Stimulated activated CD4-positive, alpha-beta T cell treated with anti-CD3 and anti-CD28 coated beads, Interleukin-1b, Interleukin-23, amount 100 ng/mL, for 24 hours (primary cell): ENCODE data around the gene ANKAR.
"Not testable (repeated sequence)": the region's sequence is repeated elsewhere in the genome, so short reads cannot be mapped to it uniquely, and the experiment has no call there.

ENCODE experiments used
- DNase-seq, 4 experiments: peaks; one replicate each; pipeline ENCODE4 v3.0.0-alpha.2; 2020; ENCODE audit warnings: low read depth in 4 of 4, low spot score in 1 of 4

The ANKAR gene

DNA sequence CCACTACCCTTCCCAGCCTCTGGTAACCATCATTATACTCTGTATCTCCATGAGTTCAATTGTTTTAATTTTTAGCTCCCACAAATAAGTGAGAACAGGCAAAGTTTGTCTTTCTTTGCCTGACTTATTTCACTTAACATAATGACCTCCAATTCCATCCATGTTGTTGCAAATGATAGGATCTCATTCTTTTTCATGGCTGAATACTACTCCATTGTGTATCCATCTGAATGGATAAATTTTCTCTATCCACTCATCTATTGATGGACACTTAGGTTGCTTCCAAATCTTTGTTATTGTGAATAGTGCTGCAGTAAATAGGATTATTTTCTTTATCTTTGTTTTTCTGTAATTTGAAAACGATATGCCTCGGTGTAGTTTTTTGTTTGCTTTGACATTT lies 26.2 kb downstream of the ANKAR start:
- no peak for DNase-seq

DNA sequence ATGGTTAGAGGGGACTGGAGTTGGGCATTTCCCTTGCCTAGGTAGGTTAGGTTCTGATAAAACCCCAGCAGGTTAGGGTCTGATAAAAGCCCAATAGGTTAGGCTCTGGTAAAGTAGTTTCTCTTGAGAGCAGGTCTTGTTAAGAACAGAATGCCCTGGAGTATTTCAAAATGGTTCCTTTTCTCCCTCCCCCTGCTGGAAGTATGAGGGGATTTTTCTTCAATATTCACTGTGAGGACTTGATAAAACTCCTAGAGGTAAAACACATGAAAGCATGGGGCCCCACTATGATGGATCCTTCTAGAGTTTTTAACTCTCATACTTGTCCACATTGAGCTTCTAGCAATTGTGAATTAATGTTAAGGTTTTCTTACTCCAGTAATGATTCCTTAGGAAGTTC lies 27.6 kb downstream of the ANKAR start:
- DNase-seq: no peak

DNA sequence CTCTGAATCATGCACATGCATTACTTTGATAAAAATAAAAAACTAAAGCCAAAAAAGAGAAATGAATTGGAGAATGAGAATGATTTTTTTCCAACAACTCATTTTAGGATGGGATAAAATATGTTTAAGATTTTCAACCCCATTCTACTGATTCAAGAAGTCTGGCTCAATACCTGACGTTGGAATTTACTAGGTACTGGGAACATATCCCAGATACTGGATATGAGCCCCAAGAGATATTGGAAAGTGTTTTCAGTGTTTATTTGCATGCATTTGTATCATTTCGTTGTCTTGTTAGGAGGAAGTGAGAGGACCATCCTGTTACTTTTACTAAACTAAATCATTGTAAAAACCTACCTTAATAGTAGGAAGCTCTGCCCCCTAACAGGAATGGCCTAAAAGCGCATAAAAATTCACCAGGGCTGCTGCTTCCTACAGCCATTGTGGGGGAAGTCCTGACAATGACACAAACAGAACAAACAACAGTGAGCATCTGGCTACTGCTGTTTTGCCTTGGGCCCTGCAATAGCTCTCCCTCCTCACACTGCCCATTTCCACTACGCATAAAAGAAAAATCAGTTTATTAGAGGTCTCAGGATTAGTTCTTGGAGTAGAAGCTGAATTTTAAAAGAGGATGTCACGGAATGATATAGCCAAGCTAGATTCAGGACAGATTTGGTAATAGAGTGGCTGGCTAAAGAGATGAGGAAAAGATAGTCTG lies 35.2 kb downstream of the ANKAR start:
- no peak for DNase-seq

DNA sequence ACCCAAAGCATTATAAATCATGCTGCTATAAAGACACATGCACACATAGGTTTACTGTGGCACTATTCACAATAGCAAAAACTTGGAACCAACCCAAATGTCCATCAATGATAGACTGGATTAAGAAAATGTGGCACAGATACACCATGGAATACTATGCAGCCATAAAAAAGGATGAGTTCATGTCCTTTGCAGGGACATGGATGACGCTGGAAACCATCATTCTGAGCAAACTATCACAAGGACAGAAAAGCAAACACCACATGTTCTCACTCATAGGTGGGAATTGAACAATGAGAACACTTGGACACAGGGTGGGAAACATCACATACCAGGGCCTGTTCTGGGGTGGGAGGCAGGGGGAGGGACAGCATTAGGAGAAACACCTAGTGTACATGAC lies 43.1 kb downstream of the ANKAR start:
- not testable (repeated sequence) for DNase-seq

DNA sequence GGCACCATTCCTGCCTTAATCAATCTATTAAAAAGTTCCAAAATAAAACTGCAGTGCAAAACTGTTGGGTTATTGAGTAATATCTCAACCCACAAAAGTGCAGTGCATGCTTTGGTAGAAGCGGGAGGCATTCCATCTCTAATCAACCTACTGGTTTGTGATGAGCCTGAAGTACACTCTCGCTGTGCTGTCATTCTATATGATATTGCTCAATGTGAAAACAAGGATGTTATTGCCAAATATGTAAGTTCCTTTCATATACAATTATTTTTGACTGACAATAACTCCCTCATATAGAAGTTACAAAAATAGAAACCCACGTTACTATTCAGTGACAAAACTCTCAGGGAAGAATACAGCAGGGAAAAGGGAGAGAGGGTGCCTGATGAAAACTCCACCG lies 45.1 kb downstream of the ANKAR start:
- DNase-seq: no peak

DNA sequence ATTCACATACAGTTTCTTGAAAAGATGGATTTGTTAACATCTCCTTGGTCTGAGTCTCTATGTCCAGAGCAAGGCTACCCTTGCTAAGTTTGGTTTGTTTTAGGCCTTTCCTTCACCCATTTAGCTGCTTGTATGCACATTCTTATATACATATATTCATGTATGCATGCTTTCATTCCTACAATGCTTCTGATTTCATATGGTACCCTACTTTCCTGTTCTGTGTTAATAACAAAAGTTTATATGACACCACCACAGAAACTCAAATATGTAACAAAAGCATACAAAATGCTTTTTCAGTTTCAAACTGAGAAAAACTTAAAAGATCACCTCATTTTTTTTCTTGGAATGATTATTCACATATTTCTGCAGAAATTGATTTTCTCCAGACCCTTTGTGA lies 48.7 kb downstream of the ANKAR start:
- DNase-seq: no peak
